Occipital lobe (tissue), 2 donors: ENCODE data around the gene ITGA3. TPM values are rescaled to one million over a fixed set of nuclear protein-coding genes. Genes with fewer than 3 reads are reported as not detected.
"Not testable (repeated sequence)": the region's sequence is repeated elsewhere in the genome, so short reads cannot be mapped to it uniquely, and the experiment has no call there.

ENCODE experiments used
- DNase-seq: peaks from one replicate; lab custom pipeline; 2025; lab: John Stamatoyannopoulos, UW
- total RNA-seq: library from RNA; depleted of rRNA; stranded (reverse); fragments of >200 nt; gene quantifications from one replicate; pipeline ENCODE4 v1.2.3, GENCODE V29; 2014

The ITGA3 gene
- total RNA-seq, 1 donor from 2014 or later = 23.2 TPM

DNA sequence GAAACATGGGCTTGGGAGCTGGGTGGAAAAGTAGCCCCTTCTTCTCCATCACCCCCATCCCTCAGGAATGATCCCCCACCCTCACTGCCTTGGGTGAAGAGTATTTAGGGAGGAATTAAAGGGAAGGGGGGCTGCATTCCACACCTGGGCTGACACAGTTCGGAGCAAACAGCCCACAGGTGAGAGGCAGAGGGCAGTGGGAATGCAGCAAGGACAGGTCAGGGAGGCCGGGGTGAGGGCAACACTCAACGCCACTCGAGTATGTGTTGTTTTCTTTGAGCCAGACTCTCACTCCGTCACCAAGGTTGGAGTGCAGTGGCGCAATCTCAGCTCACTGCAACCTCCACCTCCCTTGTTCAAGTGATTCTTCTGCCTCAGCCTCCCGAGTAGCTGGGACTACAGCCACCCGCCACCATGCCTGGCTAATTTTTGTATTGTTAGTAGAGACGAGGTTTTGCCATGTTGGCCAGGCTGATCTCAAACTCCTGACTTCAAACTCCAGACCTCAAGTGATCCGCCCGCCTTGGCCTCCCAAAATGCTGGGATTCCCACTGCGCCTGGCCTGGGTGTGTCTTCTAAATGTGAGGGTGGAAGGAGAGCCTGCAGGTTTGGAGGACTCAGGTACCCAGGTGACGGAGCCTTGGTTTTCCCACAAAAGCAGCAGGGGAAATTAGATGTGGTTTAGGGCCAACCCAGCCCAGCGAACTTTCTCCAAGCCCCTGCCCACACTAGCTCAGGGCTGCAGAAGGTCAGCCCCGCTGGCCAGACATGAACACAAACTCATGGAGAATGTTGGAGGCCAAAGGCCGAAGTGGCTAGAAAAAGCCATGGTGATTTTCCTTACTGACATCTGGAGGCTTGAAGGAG lies 21.2 kb upstream of the ITGA3 start:
- no peak for DNase-seq

DNA sequence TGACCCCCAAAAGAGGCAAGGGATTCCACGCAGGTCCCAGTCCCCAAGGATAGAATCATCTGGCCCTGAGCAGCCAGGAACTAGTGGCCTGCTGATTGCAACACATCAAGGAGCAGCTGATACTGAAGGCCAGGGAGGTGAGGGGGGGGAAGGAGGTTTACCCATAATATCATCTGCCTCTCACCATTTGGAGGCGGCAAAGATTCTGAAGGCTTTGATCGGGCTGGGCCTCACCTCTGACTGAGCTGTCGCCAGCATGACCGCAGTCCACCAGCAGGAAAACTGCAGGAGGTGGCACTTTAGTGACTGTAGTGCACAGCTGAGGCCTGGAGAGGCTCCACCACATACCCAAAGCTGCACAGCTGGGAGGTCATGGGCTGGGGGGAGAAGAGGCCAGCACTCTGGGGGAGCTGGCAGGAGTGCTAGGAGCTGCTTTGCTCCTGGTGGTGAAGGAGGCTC lies 20.5 kb upstream of the ITGA3 start:
- DNase-seq = no peak

DNA sequence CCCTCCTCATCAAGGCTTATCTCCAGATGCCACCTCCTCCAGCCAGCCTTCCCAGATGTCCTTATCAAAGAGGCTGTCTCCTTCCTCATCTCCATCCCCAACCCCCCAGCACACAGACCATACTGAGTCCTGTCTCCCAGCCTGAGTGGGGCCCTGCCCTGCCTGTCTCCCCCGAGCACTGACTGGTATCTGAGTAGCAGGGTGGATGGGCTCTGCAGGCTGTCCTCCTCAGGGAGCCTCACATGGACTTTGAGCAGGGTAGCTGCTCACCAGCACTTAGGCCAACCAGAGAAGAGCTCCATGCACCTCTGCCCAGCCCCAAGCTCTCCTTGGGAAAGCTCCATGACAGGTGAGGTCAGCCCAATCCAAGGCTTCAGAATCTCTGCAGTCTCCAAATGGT lies 20.0 kb upstream of the ITGA3 start:
- no peak for DNase-seq

DNA sequence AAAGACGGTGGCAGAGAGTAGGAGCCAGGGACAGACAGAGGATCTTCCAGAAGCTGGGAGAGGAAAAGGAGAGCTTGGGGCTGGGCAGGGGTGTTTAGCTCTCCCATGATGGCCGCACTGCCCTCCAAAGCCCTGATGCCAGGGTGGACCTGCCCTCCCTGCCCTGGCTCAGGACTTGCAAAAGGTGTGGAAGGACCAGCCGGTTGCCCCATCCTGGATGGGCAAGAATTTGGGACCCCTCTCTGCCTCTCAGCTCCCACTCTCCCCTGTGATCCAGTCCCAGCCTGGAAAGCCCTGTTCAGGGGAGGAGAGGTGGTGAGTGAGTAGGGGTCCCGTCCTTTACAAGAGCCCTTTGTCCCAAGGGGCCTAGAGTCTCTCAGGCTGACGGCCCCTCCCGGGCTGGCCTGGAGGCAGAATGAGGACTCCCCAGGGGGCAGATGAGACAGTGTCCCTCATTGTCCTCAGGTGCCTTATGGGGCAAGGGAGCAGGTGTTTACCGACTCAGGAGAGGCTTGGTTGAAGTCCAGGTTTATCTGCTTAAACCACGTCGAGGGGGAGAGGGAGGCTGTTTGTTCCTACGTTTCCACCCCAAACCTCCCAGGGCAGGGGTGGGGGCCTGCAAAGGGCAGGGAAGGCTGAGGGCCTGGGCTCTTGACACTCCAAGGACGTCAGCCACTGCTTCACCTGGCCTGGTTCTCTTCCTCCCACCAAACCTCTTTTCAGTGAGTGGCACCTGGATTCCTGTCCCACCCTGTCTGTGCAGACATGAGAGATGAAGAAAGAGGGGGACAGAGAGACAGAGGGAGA lies 19.3 kb upstream of the ITGA3 start:
- DNase-seq = no peak

DNA sequence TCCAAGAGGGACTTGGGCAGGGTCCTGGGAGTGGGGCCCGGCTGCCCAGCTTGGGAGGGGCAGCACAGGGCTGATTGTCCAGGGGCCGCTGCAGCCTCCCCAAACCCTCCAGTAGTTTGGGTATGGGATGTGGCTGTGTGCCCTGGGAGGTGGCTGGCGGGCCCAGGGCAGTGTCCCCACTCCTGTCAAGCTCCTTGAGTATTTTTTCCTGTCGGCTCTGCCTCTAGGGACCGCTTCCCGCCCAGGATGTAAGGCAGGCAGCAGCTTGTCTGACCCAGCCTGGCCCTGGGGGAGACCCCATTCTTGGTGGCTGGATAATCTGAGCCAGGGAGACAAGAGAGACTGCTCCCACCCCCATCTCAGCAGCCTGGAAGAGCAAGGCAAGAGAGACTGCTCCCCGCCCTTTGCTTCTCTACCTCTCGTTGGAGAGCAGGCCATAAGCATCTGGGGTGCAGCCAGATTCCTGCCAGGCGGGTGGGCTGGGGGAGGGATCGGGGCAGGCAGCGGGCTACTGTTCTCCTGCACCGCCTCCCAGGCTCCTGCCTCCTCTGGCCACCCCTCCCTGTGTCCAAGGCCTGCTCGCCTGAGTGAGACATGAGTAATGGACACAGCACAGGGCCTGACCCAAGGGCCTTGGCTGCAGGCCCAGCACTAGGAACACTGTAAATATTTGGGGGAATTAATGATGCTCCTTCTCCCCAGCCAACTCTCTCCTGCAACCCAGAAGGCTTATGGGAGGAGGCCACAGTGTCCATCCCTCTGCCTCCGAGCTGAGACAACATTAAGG lies 18.4 kb upstream of the ITGA3 start:
- no peak for DNase-seq

DNA sequence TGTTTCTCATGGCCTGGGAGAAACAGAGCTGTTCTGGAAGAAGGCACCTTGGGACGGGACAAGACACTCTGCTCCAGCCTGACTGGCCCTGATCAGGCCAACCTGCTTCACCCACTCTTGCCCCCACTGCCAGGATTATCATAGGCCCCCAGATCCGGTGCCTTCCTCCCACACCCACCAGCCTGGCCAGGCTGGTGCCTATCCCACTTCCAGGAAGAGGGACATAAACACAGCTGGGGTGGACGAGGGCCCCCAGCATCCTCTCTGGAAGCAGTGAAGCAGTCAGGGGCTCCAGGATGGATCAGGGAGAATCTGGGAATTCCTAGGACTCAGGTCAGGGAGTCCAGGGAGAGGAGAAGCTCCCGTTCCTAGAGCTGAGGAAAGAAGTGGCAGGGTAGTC lies 16.9 kb upstream of the ITGA3 start:
- no peak for DNase-seq

DNA sequence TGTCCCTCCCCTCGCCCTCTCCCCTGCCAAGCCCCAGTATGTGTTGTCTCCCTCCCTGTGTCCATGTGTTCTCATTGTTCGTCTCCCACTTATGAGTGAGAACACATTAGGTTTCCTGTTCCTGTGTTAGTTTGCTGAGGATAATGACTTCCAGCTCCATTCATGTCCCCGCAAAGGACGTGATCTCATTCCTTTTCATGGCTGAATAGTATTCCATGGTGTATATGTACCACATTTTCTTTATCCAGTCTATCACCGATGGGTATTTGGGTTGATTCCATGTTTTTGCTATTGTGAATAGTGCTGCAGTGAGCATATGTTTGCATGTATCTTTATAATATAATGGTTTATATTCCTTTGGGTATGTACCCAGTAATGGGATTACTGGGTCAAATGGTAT lies 15.4 kb upstream of the ITGA3 start:
- DNase-seq = not testable (repeated sequence)

DNA sequence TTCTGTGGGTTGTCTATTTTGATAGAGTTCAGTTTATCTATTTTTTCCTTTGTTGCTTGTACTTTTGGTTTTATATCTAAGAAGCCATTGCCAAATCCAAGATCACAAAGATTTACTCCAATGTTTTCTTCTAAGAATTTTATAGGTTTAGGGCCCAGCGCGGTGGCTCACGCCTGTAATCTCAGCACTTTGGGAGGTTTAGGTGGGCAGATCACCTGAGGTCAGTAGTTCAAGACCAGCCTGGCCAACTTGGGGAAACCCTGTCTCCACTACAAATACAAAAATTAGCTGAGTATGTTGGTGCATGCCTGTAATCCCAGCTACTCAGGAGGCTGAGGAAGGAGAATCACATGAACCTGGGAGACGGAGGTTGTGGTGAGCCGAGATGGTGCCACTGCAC lies 13.7 kb upstream of the ITGA3 start:
- no peak for DNase-seq

DNA sequence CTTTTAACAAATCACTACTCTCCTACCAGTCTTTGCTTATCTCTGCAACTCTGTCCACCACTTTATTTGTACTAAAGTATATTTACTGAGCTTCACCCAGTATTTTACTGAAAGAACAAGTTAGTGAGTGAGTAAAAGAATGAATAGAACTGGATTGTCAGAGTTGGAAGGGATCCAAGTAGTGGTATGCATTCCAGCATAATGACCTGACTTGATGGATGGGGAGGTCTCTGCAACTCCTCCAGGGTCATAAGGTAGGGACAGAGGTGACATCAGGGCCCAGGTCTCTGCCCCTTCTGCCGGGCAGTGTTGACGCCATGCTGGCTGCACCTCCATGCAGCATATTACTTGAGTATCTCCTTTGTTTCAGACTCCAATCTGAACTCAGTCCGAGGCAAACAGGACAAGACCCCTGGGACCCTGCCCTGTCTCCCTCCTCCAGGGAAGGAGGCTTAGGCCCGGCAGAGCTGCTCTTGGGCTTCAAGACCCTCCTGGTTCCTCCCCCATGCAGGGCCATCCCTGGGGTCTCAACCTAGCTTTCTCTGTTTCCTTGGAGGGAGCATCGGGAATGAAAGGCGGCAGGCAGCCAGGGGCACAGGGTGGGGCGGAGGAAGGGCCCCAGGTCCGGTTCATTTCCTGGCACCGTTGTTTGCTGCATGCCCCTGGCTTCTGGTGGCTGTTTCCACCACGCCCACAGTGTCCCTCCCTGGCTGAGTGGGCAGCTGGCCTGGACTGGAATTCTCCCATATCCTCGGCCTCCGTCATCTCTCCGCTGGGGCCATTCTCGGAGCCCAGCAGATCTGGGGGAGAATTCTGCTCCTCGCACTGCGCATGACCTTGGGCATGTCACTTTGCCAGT lies 12.4 kb upstream of the ITGA3 start:
- no peak for DNase-seq

DNA sequence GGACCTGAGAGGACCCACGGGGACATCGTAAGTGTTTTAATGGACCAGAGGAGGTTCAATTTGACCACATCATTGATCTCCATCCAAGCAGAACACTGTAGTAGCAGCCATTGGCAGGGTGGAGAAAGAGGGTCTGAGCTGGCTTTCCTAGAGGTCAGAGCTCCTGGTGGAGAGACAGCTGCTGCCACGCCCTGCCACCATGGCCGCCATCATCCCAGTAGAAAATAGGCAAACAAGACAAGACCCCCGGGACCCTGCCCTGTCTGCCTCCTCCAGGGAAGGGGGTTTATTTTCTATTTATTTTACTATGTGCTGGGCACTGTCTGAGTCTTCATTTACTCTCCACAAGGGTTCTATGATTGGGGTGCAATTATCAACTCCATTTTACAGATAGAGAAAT lies 11.4 kb upstream of the ITGA3 start:
- DNase-seq = no peak

DNA sequence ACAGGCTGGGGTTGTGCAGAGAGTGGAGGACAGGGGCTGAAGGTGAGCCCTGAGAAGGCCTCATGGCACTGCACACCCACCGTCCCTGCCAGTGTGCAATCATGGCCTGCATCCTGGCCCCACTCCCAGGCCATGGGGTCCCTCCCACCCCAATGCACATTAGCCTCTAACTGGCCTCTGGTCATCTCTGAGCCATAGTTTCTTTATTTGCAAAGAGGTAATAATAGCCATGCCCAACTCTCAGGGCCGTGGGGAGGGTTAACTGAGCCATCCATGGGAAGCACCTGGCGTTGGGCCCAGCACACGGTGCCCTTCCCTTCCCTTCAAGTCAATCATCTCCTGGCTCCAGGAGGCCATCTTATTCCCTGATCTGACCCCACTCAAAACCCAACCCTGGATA lies 10.8 kb upstream of the ITGA3 start:
- DNase-seq = no peak

DNA sequence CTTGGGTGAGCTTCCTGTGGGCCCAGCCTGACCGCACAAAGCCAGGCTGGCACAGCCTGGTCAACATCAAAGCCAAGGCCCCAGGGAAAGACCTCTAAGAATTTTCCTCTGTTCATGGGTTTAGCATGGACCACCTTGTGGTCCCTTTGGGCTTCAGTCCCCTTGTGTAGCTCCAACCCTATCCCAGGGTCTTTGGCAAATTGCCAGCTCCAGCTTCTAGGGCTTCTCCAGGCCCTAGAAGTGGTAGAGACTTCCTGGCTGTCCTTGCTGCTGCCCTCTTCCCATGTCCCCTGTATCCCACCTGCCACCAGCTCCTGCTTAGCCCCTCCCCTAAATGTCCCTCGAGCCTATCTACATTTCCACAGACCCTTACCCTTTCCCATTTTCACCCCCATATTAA lies 9.7 kb upstream of the ITGA3 start:
- DNase-seq = no peak

DNA sequence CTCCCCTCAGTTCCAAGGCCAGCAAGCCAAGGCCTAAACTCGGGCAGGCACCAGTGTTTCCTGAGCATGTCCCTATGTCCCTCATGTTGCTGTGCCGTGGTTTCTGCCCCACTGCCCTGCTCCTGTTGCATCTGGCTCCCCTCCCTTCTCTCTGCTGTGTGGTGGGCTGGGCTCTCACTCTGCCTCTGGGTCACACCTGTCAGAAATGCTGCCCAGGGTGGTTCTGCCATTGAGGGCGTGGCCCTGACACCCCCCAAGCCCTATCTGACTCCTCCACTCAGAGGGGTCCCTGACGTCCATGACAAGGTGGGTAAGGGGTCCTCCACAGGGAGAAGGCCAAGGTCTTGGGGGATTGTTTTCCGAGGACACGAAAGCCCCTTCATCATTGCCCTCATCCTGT lies 9.2 kb upstream of the ITGA3 start:
- DNase-seq = no peak

DNA sequence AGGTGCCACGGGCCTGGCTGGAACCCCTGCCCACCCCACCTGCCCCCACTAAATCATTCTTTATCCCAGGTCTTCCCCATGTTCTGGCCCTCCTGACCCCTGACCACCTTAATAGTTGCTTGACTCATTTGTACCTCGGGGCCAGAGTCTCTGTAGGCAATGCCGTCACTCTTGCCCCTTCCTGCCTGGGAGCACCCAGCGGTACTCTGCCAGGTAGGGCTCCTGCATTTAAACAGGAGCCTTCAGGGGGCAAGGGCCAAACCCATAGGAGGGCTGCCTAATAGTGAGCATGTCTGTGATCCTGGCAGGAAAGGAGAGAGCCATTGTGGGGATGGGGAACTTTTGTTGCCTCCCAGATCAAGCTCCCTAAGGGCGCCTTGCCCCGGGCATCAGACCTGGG lies 8.8 kb upstream of the ITGA3 start:
- DNase-seq = no peak

DNA sequence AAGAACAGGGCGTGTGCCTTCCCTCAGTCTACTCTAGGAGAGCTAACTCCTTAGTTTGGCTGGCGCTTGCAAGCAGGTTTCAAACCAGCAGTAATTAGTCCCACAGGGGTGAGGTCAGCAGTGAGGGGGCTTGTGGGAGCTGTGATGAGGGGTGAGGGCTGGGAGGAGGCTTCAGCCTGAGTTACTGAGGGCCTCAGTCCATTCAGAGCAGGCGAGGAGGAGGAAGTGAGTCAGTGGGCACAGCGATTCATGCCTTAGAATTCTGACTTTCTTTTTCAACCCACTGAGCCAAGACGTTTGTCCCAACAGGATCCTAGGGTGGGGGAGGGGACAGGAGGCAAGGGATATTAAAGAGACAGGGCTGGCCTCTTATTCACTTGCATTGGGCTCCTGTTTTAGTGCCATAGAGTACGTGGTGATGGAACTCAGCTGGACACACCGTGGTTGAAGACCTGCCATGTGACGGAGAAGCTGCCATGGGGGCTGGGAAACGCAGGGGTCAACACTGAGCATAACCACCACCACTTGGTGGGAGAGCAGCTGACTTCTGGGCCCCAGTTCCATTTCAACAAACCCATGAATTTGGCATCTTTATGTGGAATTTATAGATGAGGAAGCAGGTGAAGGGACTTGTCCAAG lies 8.3 kb upstream of the ITGA3 start:
- no peak for DNase-seq

DNA sequence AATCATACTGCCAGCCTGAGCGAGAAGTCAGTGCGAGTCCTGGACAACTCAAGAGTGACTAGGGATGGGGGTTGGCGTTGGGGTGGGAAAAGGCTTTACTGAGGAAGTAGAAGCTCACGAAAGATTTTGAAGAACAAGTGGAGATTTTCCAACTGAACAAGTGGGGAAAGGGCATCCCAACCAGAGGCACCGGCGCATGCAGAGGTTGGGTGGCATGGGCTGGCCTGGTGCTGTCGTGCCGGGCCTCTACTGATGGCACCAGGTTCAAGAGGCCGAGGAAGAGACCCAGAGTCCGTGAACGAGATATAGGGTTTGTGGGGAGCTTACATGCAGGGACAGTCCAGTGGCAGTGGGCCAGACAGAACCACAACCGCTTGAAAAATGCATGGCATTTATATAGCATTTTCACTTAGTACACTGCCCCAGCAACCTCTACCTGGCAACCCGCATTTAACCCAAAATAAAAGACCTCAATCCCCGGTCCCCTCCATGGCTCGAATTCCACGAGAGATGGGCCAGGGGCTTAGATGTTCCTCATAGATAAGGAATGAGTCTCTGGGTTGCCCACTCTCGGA lies 7.7 kb upstream of the ITGA3 start:
- no peak for DNase-seq

DNA sequence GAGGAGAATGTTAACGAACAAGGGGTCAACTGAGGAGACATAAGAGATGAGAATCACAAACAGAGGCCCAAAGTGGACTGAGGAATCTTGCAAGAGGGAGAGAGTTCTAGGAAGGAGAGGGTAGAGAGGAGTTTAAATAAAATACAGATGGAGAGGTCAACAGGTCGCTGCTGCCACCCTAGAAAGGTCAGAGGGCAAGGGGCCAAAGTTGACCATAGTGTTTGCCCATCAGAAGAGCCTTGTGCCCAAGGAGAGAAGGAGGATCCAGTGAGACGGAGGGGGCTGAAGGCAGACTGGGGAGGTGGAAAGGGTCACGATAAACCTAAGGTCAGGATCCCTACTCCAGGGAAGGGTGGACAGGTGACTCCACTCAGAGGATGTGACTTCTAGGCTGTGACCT lies 6.9 kb upstream of the ITGA3 start:
- DNase-seq = no peak

DNA sequence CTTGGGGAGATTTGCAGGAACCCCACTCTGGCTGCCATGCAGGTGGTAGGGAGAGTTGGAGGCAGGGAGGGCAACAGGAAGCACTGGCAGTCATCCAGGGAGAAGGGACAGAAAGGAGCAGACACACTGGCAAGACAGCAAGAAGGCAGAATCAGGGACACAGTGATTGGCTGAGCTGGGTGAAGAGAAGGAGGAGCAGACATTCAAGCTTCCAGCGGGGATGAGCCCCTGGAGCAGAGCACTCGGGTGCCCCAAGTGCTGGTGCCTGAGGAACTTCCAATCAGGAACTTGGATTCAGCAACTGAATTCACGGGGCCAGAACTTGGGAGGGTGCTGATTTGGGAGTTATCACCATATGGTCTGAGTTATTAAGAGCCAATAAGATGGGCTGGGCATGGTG lies 6.3 kb upstream of the ITGA3 start:
- no peak for DNase-seq

DNA sequence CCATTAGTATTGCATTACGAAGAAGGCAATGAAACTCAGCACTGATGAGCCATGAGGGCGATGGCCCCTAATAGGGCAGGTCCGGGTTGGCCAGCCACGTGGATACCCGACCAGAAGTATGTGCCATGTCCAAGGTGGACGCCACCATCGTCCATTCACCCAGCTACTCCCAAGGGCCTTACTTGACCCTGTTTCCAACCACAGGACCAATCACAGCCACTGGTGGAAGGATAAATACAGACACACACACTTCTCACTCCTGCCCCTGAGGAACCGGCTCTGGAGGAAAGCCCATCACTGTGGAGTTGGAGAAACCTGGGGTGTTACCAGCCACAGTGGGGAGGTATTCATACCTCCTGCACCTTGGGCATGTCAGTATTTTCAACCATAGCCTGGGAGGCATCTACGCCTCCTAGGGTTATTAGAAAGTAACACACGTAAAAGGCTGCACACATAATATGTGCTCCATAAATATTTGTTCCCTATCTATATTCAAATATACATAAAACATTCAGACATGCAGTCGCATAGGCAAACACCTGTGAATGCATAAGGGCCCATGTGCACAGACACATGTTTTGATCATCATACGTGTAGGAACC lies 5.4 kb upstream of the ITGA3 start:
- no peak for DNase-seq

DNA sequence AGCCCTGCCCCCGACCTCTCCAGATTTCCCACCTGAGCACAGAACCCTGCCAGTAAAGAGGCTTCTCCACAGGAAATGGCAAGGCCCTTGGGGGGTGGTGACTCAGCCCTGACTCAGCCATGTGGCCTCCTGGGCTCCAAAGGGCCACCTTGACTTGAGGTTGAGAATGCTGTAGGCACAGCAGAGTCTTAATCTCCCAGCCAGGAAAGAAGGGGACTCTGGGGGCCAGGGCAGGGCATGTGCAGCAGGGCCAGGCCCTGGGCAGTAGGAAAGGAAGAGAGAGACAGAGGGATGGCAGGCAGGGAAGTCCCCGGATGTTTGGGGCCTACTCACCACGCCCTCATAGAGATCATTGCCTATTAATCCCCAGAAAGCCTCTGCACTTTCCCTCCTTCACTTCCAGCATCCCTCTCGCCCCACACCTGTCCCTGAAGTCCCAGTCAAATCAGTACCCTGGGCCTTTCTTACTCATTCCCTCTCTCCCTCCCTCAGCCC lies 4.8 kb upstream of the ITGA3 start:
- no peak for DNase-seq
